ENCODE measurements around the gene MARCHF10. TPM values are rescaled to one million over a fixed set of nuclear protein-coding genes. Genes with fewer than 3 reads are reported as not detected.

Gene MARCHF10
- total RNA-seq, 4 donors from 2014 or later, result 0.19 TPM; not detected in 3

DNA sequence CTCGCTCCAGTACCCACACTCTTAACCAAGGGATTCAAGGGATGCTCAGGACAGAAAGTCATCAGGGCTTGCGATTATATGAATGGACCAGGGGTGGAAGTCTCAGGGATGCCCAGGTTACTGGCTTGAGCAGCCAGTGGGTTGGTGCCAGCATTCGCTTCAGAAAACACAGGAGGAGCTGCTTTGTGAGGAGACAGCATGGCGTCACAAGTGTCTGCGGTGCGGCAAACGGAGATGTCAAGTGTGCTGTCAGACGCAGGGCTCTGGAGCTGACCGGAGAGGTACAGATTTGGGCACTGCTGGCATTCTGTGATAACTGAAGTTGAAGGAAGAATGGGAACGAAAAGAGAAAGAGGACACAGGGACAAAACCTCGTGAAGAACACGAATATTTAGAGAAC lies 4.1 kb downstream of the MARCHF10 start:
- Histone ChIP-seq H3K4me3 (no peak overlapping the region), H3K27ac (no peak overlapping the region), H3K36me3 (no peaks in the 10 kb centered on the region), H3K4me1 (peaks cover 0 to 17% (median 5%) of the 10 kb centered on the region in 3 donors), H3K9me3 (no peaks in the 10 kb centered on the region), H3K27me3 (peaks cover 63% of the 10 kb centered on the region)
- no peak for TF ChIP-seq CTCF (IDR thresholded peaks at IDR 0.05)
- TF ChIP-seq EP300 (IDR thresholded peaks at IDR 0.05), result no peak
- no peak for TF ChIP-seq POLR2AphosphoS5 (IDR thresholded peaks at IDR 0.05)
- no peak for TF ChIP-seq POLR2A (IDR thresholded peaks at IDR 0.05)
- 86 to 89% methylated on average over 4 to 10 of the region's 12 CpGs for WGBS, 2 donors (ENCODE audit: low coverage in 1 of 2)
- no peak for ATAC-seq

- no peak for ATAC-seq
- H3K4me1 ChIP-seq, result peaks cover 0 to 8% (median 0%) of the 10 kb centered on the region in 3 donors
Observed at GRCh38 chr17:62802561-62803205, 5.4 kb downstream of the MARCHF10 start.

DNA sequence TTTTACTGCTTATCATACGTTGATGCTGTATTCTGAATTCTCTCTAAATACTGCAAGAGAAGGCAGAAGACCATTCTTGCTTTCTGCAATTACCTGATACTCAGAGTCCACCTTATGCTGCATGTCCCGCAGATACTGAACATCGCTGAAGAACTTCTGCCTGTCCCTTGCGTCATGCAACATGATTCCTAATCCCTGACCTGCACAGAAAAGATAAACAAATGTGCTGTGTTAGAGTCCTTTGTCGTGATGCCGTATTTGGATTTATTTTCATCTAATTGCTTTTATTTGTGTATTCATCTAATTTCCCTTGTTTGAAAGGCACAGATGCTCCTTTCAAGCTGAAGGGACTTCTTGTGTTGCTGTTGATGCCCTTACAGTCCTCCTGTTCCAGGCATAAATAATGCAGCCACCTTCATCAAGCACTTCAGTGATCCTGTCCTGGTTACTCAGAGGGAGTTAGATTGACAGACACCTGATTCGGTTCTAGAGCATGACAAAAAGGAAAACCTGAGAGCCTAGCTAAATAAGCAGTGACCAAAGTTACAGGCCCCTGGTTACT lies 6.5 kb downstream of the MARCHF10 start:
- WGBS, 2 donors (ENCODE audit: low coverage in 1 of 2), result 80 to 92% methylated on average over 6 to 7 of the region's 7 CpGs
- Histone ChIP-seq H3K36me3 (no peaks in the 10 kb centered on the region), H3K27ac (no peak overlapping the region), H3K4me3 (no peak overlapping the region), H3K27me3 (peaks cover 42% of the 10 kb centered on the region), H3K4me1 (peaks cover 0 to 6% (median 0%) of the 10 kb centered on the region in 3 donors), H3K9me3 (no peaks in the 10 kb centered on the region)
- TF ChIP-seq EP300 (IDR thresholded peaks at IDR 0.05) (no peak), POLR2AphosphoS5 (IDR thresholded peaks at IDR 0.05) (no peak), POLR2A (IDR thresholded peaks at IDR 0.05) (no peak), CTCF (IDR thresholded peaks at IDR 0.05) (no peak)
- no peak for ATAC-seq

More at GRCh38 chr17:62802561-62803205, 5.4 kb downstream of the MARCHF10 start:
- H3K4me3 ChIP-seq, result no peak overlapping the region
- no peak for TF ChIP-seq POLR2AphosphoS5 (IDR thresholded peaks at IDR 0.05)
- TF ChIP-seq EP300 (IDR thresholded peaks at IDR 0.05), result no peak
- TF ChIP-seq POLR2A (IDR thresholded peaks at IDR 0.05), result no peak
- no peak for TF ChIP-seq CTCF (IDR thresholded peaks at IDR 0.05)
- WGBS, 2 donors (ENCODE audit: low coverage in 1 of 2), result 74 to 84% methylated on average over 4 to 9 of the region's 9 CpGs
- H3K27ac ChIP-seq, result no peak overlapping the region
- no peaks in the 10 kb centered on the region for H3K36me3 ChIP-seq
- H3K9me3 ChIP-seq, result no peaks in the 10 kb centered on the region
- H3K27me3 ChIP-seq, result peaks cover 53% of the 10 kb centered on the region

DNA sequence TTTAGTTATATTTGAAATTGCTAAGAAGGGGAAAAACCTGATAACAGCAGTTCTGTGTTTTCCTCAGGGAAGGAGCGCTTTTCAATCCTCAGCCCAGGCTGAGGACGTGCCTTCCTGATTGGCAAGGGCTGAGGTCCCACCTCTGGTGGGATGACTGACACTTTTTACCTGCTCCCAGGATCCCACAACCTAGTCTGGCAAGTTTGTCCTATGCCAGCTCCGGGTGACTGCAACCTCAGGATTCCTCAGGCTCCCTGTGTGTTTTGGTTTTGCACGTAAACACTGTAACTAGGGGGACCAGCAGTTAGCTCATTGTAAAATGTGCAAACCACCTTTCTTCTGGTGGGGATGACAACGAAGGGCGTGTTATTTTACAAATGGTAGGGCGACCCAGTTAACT lies 7.5 kb downstream of the MARCHF10 start:
- Histone ChIP-seq H3K9me3 (no peaks in the 10 kb centered on the region), H3K4me1 (peaks cover 0 to 6% (median 0%) of the 10 kb centered on the region in 3 donors), H3K27ac (no peak overlapping the region), H3K4me3 (no peak overlapping the region), H3K36me3 (no peaks in the 10 kb centered on the region), H3K27me3 (peaks cover 32% of the 10 kb centered on the region)
- TF ChIP-seq CTCF (IDR thresholded peaks at IDR 0.05) (no peak), POLR2A (IDR thresholded peaks at IDR 0.05) (no peak), POLR2AphosphoS5 (IDR thresholded peaks at IDR 0.05) (no peak)
- no peak for ATAC-seq
- WGBS, 2 donors (ENCODE audit: low coverage in 1 of 2), result 19 to 31% methylated on average over 4 to 5 of the region's 7 CpGs

DNA sequence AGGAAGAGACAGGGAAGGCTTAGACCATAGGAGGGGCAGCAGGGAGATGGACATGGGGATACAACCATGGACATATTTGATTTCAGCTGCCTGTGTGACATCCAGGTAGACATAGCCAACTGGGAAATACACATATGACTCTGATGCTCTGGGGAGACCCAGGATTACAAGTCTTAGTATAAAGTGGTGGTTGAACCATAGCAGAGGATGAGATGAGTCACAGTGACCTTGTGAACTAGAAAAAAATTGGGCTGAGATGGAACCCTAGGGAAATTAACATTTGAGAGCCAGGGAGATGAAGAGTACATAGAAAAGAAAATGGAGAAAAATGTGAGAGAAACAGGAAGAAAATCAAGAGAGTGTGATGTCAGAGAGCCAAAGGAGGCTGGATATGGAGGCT lies 10.2 kb downstream of the MARCHF10 start:
- no peaks in the 10 kb centered on the region for H3K36me3 ChIP-seq
- TF ChIP-seq POLR2AphosphoS5 (IDR thresholded peaks at IDR 0.05) (no peak), POLR2A (IDR thresholded peaks at IDR 0.05) (no peak), EP300 (IDR thresholded peaks at IDR 0.05) (no peak), CTCF (IDR thresholded peaks at IDR 0.05) (no peak)
- H3K27me3 ChIP-seq, result peaks cover 6% of the 10 kb centered on the region
- H3K27ac ChIP-seq, result no peak overlapping the region
- H3K4me3 ChIP-seq, result no peak overlapping the region
- peaks cover 0 to 6% (median 0%) of the 10 kb centered on the region in 3 donors for H3K4me1 ChIP-seq
- H3K9me3 ChIP-seq, result no peaks in the 10 kb centered on the region
- ATAC-seq, result no peak
